HG02852 (cell line): ENCODE measurements around the gene LHX2.

Source experiments
- ATAC-seq: cut with Tn5 transposase; IDR thresholded peaks from one replicate; pipeline ENCODE4 v1.9.1; 2021; ENCODE audit warnings: mild to moderate bottlenecking, moderate library complexity; ENCODE audit not compliant: unreplicated experiment

LHX2 gene

DNA sequence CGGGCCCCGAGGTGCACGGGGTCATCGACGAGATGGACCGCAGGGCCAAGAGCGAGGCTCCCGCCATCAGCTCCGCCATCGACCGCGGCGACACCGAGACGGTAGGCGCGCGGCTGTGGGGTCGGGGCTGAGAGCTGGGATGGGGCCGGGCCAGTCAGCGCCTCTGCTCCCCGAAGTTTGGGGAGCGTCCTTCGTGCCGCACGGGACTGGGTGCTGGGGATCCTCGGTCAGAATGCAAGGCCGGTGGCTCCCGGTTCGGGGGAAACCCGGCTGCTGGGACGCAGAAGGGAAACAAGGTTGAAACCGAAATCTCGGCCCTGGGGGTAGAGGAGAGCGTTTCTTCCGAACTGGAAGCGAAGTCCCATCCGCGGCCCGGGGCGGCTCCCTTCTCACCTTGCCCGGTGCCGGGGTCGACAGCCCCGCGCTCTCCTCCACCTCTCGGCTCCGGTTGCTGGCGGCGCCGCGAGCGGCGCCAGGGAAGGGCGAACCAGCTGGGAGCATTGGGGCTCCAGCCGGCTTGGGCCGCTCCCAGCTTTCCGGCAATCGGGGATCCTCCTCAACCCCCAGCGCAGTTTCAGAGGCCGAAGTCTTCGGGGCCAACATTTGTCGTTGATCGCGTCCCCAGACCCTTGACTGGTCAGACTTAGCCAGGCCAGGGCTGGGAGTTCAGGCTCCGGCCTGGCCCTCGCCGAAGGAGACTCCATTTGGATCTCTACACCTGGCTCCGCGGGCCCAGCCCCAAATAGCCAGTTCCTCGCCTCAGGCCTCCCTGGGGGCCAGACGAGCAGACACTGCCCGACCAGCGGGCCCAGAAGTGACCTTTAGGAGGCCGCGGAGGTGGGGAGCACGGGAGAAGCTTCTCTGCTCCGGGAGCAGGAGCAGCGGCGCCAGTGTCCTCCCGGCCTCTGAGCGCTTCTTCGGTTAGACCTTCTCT is 1.1 kb downstream of the LHX2 start:
- no peak for ATAC-seq

- ATAC-seq, result no peak
Measured at GRCh38 chr9:124013309-124014210, 2.0 kb downstream of the LHX2 start.

GRCh38 chr9:124014211-124014955 is 2.8 kb downstream of the LHX2 start:
- no peak for ATAC-seq

DNA sequence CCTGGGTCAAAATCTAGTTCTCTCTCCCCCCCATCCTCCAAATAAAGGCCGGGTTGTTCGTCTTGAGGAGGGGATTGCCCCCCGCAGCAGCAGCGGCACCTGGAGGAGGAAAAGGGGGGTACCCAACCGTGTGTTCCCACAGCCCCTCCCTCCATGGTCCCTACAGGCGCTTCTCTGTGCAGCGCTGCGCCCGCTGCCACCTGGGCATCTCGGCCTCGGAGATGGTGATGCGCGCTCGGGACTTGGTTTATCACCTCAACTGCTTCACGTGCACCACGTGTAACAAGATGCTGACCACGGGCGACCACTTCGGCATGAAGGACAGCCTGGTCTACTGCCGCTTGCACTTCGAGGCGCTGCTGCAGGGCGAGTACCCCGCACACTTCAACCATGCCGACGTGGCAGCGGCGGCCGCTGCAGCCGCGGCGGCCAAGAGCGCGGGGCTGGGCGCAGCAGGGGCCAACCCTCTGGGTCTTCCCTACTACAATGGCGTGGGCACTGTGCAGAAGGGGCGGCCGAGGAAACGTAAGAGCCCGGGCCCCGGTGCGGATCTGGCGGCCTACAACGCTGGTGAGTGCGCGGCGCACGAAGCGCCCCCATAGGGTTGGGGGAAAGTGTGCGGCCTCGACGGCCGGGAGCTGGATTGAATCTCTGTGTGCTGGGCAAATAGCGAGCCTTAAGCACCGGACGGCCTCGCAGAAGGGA is 3.5 kb downstream of the LHX2 start:
- no peak for ATAC-seq

DNA sequence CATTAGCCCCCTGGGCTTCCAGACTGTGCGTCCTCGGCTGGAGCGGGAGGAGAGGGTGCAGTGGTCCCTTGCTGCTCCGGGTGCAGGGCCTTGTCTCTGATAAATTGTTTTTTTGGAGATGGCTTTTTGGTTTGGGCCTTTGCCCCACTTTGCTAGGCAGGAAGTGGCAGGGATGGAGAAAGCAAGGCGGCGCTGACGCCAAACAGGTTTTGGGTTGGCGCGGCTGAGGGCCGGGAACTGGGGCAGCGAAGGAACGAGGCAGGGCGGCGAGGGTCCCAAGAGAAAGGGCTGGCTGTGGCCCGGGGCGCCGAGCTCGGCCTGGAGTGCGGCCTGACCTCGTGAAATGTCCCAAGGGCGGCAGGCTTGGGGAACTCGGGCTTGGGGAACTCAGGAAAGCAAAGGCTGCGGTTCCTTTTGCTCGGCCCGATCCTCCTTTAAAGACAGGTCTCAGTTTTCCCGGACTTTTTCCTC is 4.1 kb downstream of the LHX2 start:
- ATAC-seq, result no peak

DNA sequence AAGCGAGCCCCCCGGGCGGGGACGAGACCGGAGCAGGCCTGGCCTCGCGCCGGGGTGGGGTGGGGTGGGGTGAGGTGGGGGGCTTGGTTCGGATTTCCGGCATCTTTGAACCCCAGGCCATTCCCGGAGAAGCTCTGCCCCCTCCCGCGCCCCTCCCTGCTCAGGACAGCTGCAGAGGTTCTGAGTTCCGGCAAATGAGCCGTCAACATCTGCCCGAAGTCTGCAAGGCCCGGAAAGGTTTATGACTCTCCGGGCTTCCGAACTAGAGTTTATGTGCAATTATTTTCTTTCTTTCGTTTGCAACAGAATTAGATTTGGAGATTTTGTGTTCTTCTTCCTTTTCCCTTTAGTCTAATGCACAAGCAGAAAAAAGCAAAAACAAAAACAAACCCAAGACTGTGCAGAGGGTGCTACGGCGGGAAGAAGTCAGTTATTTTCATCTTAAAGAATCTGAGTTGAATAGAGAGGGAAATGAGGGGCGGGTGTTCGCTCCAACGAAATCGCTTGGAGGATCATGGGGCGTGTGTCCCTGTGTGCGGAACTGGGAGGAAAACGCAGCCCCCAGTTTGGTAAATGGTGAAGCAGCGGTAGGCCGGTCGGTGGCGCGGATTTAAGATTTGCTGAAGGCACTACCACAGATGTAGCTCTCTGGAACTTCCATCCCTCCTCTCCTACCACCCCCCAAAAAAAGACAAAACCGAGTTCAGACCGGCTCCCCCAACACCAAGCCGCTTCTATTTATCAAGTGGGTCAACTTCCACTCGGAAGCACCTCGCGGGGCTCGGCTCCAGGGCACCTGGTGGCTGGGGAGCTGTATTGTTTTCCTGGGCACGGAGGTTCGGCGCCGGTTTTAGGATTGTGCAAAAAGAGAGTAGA is 4.8 kb downstream of the LHX2 start:
- ATAC-seq, result no peak

GRCh38 chr9:124017051-124017928 is 5.7 kb downstream of the LHX2 start:
- ATAC-seq, result no peak

DNA sequence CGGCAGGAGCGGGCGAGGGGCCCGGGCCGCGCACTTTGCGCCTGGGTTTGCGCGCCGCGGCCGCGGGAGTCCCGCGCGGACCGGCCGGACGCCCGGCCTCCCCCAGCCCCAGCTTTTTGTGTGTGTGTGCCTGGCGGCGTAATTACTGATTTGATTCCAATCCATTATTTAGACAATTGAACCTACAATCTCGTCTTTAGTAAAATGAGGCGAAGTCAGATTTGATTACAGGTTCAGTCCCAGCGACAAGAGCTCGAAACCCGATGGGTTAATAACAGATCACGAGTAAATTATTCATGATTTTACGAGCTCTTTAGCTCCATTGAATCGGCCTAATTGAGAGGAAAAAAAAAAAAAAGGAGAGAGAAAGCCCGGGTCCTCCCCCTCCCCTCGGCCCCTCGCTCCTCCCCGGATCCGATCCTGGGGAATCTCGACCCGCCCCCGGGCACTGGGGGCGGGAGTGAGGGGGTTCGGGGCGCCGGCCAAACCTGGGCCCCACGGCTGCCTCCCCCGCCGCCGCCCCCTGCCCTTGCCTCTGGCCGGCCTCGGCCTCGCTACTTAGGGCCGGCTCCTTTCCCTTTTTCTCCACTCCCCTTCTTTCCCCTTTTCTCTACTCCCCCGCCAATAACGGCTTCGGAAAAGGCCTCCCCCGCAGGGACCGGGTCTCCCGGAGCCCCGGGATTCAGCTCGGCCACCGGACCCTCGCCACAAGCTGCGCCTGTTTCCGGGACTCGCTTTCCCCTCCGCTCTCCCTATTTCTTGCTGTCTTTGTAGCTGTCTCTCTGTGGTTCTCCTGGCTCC is 6.6 kb downstream of the LHX2 start:
- ATAC-seq, result no peak

GRCh38 chr9:124018730-124019697 is 7.4 kb downstream of the LHX2 start:
- ATAC-seq, result no peak

- ATAC-seq, result no peak
Measured at GRCh38 chr9:124019771-124020519, 8.4 kb downstream of the LHX2 start.

DNA sequence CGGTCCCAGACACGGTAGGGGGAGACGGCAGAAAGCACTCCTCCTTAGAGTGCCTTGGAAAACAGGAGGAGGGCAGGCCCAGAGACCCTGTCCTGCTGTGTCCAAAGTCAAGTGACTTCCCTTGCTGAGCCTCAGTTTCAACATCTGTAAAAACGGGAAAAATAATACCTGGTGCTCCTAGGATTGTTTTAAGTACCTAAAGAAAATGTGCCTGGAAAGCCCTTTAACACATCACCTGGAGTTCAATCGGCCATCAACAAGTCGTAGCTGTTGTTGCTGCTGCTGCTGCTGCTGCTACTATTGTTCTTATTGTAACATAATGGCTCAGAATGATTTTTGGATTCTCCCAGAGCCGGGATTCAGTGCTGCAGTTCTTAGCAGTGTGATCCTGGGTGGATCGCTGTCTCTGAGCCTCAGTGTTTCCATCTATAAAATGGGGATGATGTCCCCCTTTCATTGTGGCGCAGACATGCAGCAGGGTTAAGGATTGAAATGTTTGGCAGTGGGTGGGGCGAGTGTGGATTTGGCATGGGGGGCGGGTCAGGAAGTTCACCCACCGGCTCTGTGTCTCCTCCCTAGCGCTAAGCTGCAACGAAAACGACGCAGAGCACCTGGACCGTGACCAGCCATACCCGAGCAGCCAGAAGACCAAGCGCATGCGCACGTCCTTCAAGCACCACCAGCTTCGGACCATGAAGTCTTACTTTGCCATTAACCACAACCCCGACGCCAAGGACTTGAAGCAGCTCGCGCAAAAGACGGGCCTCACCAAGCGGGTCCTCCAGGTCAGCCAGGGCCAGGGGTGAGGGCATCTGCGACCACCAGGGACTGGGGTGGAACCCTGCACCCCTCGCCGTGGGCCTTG is 9.2 kb downstream of the LHX2 start:
- no peak for ATAC-seq

GRCh38 chr9:124021385-124021769 is 9.8 kb downstream of the LHX2 start:
- no peak for ATAC-seq

DNA sequence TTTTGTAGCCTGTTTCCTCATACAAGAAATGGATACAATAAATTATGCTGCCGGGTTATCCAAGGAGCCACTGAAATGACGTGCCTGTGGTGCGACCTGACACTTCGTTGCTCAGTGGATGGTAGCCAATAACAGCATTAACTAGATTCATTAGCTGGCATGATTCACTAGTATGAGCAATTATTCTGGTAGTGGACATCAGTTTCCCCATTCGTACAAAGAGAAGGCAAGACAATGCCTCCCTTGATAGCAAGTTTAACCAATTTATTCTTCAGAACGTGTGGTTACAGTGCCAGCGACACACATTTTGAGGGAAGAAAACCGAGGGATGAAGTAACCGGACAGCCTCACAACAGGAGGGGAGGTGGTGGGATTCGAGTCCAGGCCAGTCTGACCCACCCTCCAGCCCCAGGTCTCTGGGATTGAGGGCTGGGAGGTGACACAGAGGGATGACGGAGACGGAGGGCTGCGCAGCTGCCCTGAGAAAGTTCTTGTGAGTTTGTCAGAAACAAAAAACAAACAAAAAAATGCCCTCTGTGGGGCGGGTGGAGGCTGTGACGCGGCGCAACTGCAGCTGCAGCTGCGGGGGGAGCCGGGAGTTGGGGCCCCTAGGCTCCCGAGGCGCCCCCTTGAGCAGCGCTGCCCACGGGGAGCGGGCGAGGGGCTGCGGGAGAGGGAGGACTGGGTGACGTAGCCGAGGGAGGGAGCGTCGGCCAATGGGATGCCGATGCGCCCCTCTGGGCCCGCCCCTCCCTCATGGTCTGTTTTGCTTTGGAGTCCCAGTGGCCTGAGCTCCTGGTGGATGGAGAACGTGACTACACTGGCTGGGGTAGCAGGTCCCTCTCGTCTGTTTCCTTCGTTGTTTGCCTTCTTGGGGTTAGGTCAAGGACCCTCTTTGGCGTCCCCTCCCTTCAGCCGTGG is 10.9 kb downstream of the LHX2 start:
- no peak for ATAC-seq

GRCh38 chr9:124024107-124024506 is 12.5 kb downstream of the LHX2 start:
- ATAC-seq, result no peak
